Stimulated activated CD4-positive, alpha-beta T cell treated with anti-CD3 and anti-CD28 coated beads, TNF-alpha, amount 100 ng/mL, for 1 hour (primary cell): ENCODE data around the gene BCAS3.
"Not testable (repeated sequence)": the region's sequence is repeated elsewhere in the genome, so short reads cannot be mapped to it uniquely, and the experiment has no call there.

Source experiments
- DNase-seq, 3 donors: peaks; one replicate each; pipeline ENCODE4 v3.0.0-alpha.2; 2020; ENCODE audit warnings: low read depth in 3 of 3, low spot score in 1 of 3

BCAS3 gene

GRCh38 chr17:60744355-60744966 lies 66.8 kb downstream of the BCAS3 start:
- DNase-seq: no peak

GRCh38 chr17:60745544-60745943 lies 67.9 kb downstream of the BCAS3 start:
- no peak for DNase-seq

GRCh38 chr17:60747069-60747808 lies 69.6 kb downstream of the BCAS3 start:
- no peak for DNase-seq

- DNase-seq: no peak
Measured at GRCh38 chr17:60748204-60748603, 70.6 kb downstream of the BCAS3 start.

- DNase-seq: no peak
Measured at GRCh38 chr17:60749050-60749449, 71.4 kb downstream of the BCAS3 start.

- DNase-seq: no peak
Measured at GRCh38 chr17:60749708-60750107, 72.1 kb downstream of the BCAS3 start.

GRCh38 chr17:60750640-60751039 lies 73.0 kb downstream of the BCAS3 start:
- DNase-seq: no peak

GRCh38 chr17:60751884-60752283 lies 74.2 kb downstream of the BCAS3 start:
- DNase-seq: no peak

GRCh38 chr17:60752873-60753577 lies 75.4 kb downstream of the BCAS3 start:
- no peak for DNase-seq

- no peak for DNase-seq
Measured at GRCh38 chr17:60754057-60754604, 76.5 kb downstream of the BCAS3 start.

GRCh38 chr17:60756798-60757197 lies 79.1 kb downstream of the BCAS3 start:
- DNase-seq: not testable (repeated sequence)

- DNase-seq: no peak
Measured at GRCh38 chr17:60757437-60757836, 79.8 kb downstream of the BCAS3 start.

GRCh38 chr17:60759756-60760155 lies 82.1 kb downstream of the BCAS3 start:
- DNase-seq: no peak

GRCh38 chr17:60761301-60761700 lies 83.7 kb downstream of the BCAS3 start:
- DNase-seq: not testable (repeated sequence)

- no peak for DNase-seq
Measured at GRCh38 chr17:60766778-60767190, 89.1 kb downstream of the BCAS3 start.

- DNase-seq: no peak
Measured at GRCh38 chr17:60767744-60768308, 90.2 kb downstream of the BCAS3 start.

GRCh38 chr17:60769327-60769726 lies 91.7 kb downstream of the BCAS3 start:
- DNase-seq: no peak

- DNase-seq: no peak
Measured at GRCh38 chr17:60770946-60771422, 93.3 kb downstream of the BCAS3 start.

- DNase-seq: not testable (repeated sequence)
Measured at GRCh38 chr17:60771621-60772020, 94.0 kb downstream of the BCAS3 start.

GRCh38 chr17:60773552-60773951 lies 95.9 kb downstream of the BCAS3 start:
- no peak for DNase-seq

- DNase-seq: no peak
Measured at GRCh38 chr17:60781880-60782412, 104.3 kb downstream of the BCAS3 start.
